Kasumi-1 (cell line): ENCODE results near the gene SNAI3.

Source experiments
- DNase-seq, 2 experiments: peaks; one replicate each; lab custom pipeline; 2025; lab: John Stamatoyannopoulos, UW

Gene SNAI3

GRCh38 chr16:88705801-88706228 is 19.5 kb upstream of the SNAI3 start:
- DNase-seq: no peak

- peak in 1 of 2 experiments; percentile 25 for DNase-seq
These were observed 18.9 kb upstream of the SNAI3 start for GRCh38 chr16:88705076-88705684.

GRCh38 chr16:88703486-88704309 is 17.4 kb upstream of the SNAI3 start:
- DNase-seq: peak; percentile 96 to 97

- peak; percentile 33 to 37 for DNase-seq
These were observed 16.3 kb upstream of the SNAI3 start for GRCh38 chr16:88702371-88703210.

GRCh38 chr16:88701581-88702370 is 15.5 kb upstream of the SNAI3 start:
- no peak for DNase-seq

- DNase-seq: peak; percentile 94 to 95
These were observed 14.6 kb upstream of the SNAI3 start for GRCh38 chr16:88700636-88701482.

- no peak for DNase-seq
These were observed 14.0 kb upstream of the SNAI3 start for GRCh38 chr16:88700322-88700635.

- no peak for DNase-seq
These were observed 12.9 kb upstream of the SNAI3 start for GRCh38 chr16:88699180-88699579.

- no peak for DNase-seq
These were observed 12.3 kb upstream of the SNAI3 start for GRCh38 chr16:88698646-88699045.

GRCh38 chr16:88697831-88698615 is 11.7 kb upstream of the SNAI3 start:
- no peak for DNase-seq

- DNase-seq: no peak
These were observed 11.0 kb upstream of the SNAI3 start for GRCh38 chr16:88697116-88697830.

GRCh38 chr16:88696441-88696840 is 10.1 kb upstream of the SNAI3 start:
- no peak for DNase-seq

GRCh38 chr16:88695753-88696152 is 9.4 kb upstream of the SNAI3 start:
- no peak for DNase-seq

GRCh38 chr16:88695218-88695617 is 8.9 kb upstream of the SNAI3 start:
- no peak for DNase-seq

GRCh38 chr16:88694221-88695087 is 8.1 kb upstream of the SNAI3 start:
- DNase-seq: no peak

- no peak for DNase-seq
These were observed 7.3 kb upstream of the SNAI3 start for GRCh38 chr16:88693420-88694177.

GRCh38 chr16:88692861-88693260 is 6.6 kb upstream of the SNAI3 start:
- DNase-seq: no peak
